AG09309 (cell line): Measurements from ENCODE around the gene DNAH9.

Experiments used
- DNase-seq: peaks from one replicate; pipeline ENCODE4 v3.0.0-alpha.2; 2010; ENCODE audit warnings: low read depth
- H3K4me3 ChIP-seq: 2 replicates; pipeline ENCODE4 v1.5.1; 2011; ENCODE audit warnings: mild to moderate bottlenecking, low read depth, low read length, moderate library complexity; ENCODE audit not compliant: control insufficient read depth
- TF ChIP-seq, protein P1 (sequence below): IDR thresholded peaks from 2 replicates; pipeline ENCODE4 v1.5.1; 2011; ENCODE audit warnings: mild to moderate bottlenecking, low read depth, low read length, inconsistent platforms; ENCODE audit not compliant: insufficient read depth, control insufficient read depth; ENCODE audit errors: missing control alignments

Gene DNAH9

DNA sequence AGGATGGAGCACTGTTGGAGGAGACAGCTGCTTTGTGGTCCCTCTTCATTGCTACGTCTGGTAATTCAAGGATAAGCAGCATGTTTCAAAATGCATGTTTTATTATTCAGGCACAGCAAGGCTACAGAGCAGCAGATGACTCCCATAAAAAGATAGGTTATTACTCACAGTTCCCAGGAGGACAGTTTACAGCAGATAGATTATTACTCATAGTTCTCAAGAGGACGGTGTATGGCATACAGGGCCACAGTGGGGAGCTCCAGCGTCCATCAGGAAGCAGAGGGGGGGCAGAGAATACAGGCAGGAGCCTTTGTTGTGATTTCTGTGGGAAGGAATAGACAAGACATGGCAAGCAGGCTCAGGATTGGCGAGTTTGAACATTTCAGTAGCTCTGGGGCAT lies 72.9 kb downstream of the DNAH9 start:
- no peak overlapping the region for H3K4me3 ChIP-seq
- TF ChIP-seq, protein P1, sequence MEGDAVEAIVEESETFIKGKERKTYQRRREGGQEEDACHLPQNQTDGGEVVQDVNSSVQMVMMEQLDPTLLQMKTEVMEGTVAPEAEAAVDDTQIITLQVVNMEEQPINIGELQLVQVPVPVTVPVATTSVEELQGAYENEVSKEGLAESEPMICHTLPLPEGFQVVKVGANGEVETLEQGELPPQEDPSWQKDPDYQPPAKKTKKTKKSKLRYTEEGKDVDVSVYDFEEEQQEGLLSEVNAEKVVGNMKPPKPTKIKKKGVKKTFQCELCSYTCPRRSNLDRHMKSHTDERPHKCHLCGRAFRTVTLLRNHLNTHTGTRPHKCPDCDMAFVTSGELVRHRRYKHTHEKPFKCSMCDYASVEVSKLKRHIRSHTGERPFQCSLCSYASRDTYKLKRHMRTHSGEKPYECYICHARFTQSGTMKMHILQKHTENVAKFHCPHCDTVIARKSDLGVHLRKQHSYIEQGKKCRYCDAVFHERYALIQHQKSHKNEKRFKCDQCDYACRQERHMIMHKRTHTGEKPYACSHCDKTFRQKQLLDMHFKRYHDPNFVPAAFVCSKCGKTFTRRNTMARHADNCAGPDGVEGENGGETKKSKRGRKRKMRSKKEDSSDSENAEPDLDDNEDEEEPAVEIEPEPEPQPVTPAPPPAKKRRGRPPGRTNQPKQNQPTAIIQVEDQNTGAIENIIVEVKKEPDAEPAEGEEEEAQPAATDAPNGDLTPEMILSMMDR, result no peak
- no peak for DNase-seq

DNA sequence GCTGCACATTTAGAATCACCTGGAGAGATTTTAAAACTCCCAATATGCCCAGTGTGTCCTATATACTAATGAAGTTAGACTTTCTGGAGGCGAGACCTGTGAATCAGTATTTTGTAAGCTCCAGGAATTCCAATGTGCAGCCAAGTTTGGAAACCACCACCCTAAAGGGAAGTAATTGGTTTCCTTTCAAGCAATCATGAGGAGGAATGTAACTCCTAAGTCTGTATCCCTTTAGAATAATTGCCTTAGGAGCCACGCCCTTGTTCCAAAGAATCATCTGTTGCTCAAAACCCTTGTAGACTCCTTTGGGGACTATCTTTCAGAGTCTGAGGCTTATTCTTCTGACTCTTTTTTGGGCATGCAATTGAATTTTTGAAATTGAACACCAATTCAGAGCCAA lies 84.4 kb downstream of the DNAH9 start:
- no peak for DNase-seq
- no peak overlapping the region for H3K4me3 ChIP-seq
- TF ChIP-seq, protein P1, result no peak

DNA sequence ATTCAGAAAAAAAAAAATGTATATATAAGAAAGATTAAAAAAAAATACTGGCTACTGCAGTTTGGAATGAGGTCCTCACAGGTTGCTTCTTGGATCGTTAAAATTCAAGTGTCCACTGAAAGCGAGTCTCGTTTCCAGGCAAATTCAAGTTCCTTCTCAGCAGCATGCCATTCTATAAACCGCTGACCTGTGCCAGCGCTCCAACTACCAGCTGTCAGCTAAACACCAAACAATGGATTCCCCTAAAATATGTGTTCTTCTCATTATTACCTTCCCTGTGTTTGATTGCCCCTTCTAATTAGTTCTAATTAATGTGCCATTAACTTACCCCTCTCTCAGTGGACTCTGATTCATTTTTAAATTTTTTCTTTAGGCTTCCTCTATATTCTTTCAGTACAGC lies 92.4 kb downstream of the DNAH9 start:
- no peak for DNase-seq
- H3K4me3 ChIP-seq, result no peak overlapping the region
- TF ChIP-seq, protein P1, result no peak

DNA sequence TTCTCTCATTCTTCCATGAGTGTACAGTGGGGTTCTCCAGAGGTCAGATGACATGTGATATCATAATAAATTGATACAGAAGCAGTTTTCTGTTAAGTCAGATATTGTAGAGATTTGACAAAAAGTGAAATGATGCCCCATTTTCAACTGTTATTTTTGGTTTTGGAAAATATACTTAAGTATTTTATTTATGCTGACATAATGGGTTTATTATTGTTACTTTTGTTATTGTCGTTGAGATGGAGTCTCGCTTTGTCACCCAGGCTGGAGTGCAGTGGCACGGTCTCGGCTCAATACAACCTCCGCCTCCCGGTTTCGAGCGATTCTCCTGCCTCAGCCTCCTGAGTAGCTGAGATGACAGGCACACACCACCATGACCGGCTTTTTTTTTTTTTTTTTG lies 94.4 kb downstream of the DNAH9 start:
- TF ChIP-seq, protein P1, result no peak
- H3K4me3 ChIP-seq, result no peak overlapping the region
- DNase-seq, result no peak

DNA sequence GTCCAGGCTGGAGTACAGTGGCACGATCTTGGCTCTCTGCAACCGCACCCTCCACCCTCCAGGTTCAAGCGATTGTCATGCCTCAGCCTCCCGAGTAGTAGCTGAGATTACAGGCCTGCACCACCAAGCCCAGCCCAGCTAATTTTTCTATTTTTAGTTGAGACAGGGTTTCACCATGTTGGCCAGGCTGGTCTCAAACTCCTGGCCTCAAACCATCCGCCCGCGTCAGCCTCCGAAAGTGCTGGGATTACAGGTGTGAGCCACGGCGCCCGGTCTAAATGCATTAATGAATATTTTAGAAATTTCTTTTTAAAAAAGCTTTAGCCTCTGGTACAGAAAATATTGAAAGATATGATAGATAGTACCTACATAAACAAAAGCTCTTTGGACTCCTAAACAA lies 95.0 kb downstream of the DNAH9 start:
- TF ChIP-seq, protein P1, result no peak
- DNase-seq, result no peak
- H3K4me3 ChIP-seq, result no peak overlapping the region

DNA sequence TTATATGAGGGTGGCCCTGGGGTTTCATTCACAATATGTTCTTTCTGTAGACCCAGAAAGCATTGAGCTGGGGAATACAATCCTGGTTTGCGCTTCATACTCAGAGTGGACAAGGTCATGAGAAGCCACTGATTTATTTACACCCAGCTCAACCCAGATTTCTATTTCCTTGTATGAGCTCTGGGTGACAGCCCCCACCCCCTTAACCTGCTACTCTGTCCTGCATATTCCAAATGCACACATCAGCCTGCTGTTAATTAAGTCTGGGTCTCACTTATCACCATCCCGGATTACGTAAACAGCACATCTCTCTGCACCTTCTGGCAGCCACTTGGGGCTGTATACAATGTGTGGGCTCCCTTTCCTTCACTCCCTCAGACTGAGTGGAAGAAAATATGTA lies 102.4 kb downstream of the DNAH9 start:
- H3K4me3 ChIP-seq, result no peak overlapping the region
- TF ChIP-seq, protein P1, result no peak
- DNase-seq, result no peak

DNA sequence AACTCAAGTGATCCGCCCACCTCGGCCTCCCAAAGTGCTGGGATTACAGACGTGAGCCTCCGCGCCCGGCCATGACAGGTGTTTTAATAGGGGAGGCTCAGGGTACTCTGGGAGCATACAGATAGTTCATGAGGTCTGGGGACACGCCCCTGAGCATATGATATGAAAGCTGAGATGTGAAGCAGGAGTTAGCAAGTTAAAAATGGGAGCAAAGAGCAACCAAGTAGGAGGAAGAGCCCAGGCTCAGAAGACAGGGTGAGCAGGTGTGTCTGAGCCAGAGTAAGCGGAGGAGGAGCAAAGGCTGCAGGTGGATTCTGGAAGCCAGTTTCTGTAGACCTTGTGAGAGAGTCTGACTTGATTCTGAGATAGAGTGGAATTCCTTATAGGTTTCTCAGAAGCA lies 103.6 kb downstream of the DNAH9 start:
- no peak for DNase-seq
- H3K4me3 ChIP-seq, result no peak overlapping the region
- TF ChIP-seq, protein P1, result no peak
